Measurements from ENCODE around the gene S100A5.

The S100A5 gene

GRCh38 chr1:153545067-153546055, 4.6 kb upstream of the S100A5 start, which contains the start of gene S100A4:
Gene S100A4 (minus strand): TSS chr1:153545806. CDS start chr1:153544794, 1,012 bp downstream.
- H3K4me3 ChIP-seq (replicated peaks; ENCODE audit: low read depth, low read length), result no peak within 1 kb of the TSS
- peak; percentile 92 for DNase-seq (ENCODE audit: low read depth)
- TF ChIP-seq CTCF (IDR thresholded peaks at IDR 0.05; ENCODE audit: low read length, missing control alignments), result no peak

- TF ChIP-seq CTCF (IDR thresholded peaks at IDR 0.05; ENCODE audit: low read length, missing control alignments), result no peak
- no peak for DNase-seq (ENCODE audit: low read depth)
Measured at GRCh38 chr1:153544453-153545066, 3.8 kb upstream of the S100A5 start.

GRCh38 chr1:153543736-153544135, 3.0 kb upstream of the S100A5 start:
- no peak for DNase-seq (ENCODE audit: low read depth)
- TF ChIP-seq CTCF (IDR thresholded peaks at IDR 0.05; ENCODE audit: low read length, missing control alignments), result no peak
- no peak overlapping the region for H3K4me3 ChIP-seq (replicated peaks; ENCODE audit: low read depth, low read length)

More at GRCh38 chr1:153544453-153545066, 3.8 kb upstream of the S100A5 start:
- H3K4me3 ChIP-seq (replicated peaks; ENCODE audit: low read depth, low read length), result no peak overlapping the region

GRCh38 chr1:153542956-153543711, 2.4 kb upstream of the S100A5 start:
- no peak for DNase-seq (ENCODE audit: low read depth)
- no peak for TF ChIP-seq CTCF (IDR thresholded peaks at IDR 0.05; ENCODE audit: low read length, missing control alignments)

GRCh38 chr1:153541641-153542590, 1.2 kb upstream of the S100A5 start:
- TF ChIP-seq CTCF (IDR thresholded peaks at IDR 0.05; ENCODE audit: low read length, missing control alignments), result no peak
- DNase-seq (ENCODE audit: low read depth), result no peak
- H3K4me3 ChIP-seq (replicated peaks; ENCODE audit: low read depth, low read length), result no peak overlapping the region

More at GRCh38 chr1:153542956-153543711, 2.4 kb upstream of the S100A5 start:
- no peak overlapping the region for H3K4me3 ChIP-seq (replicated peaks; ENCODE audit: low read depth, low read length)

Measured in fibroblast of pulmonary artery (primary cell).